GM18511 (cell line): ENCODE results near the gene GDAP2.
"Not testable (repeated sequence)": the region's sequence is repeated elsewhere in the genome, so short reads cannot be mapped to it uniquely, and the experiment has no call there.

Experiments
- ATAC-seq: cut with Tn5 transposase; IDR thresholded peaks from one replicate; pipeline ENCODE4 v1.9.1; 2021; ENCODE audit warnings: mild to moderate bottlenecking, moderate library complexity; ENCODE audit not compliant: unreplicated experiment

The GDAP2 gene

DNA sequence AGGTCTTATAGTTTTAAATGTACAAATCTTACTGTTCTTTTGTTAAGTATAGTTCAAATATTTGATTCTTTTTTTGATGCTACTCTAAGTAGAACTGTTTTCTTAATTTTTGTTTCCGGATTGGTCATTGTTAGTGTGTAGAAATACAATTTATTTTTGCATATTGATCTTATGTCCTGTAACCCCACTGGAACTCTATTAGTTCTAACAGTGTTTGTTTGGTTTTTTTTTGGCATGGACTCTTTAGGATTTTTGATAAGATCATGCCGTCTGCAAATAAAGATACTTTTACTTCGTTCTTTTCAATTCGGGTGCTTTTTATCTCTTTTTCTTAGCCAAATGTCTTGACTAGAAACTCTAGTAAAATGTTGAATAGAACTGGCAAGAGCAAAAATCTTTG is 26.5 kb downstream of the GDAP2 start:
- ATAC-seq: no peak

DNA sequence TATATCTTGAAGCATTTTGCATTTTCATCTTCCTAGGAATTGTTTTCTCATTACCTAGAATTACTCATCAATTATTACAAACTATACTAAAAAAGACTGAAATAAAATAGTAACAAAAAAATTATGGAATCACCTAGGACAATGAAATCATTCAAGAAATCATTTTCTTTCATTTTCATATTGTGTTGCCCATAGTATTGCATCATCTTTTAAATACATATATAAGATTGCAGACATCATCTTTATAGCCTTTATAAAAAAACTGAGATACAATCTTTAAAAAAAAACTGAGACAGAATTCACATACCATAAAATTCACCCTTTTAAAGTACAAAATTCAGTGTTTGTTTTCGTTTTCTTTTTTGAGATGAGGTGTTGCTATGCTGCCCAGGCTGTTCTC is 29.6 kb downstream of the GDAP2 start:
- no peak for ATAC-seq

DNA sequence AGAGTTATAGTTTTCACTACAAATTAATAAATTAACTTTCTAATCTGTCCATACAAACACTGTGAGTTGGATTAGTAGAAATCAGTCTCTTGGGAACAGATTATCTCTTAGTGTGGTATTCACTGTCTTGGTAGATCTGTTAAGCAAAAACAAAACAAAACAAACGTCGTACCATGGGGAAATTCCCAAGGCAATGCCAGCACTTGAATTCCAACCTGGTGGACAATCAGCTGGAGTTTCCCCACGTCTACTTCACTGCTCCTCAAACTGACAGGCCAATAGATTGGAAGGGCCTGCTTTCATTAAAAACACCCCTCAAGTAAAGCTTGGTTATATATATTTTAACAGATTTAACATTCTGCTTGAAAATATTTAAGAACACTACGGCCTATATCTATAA is 31.9 kb downstream of the GDAP2 start:
- no peak for ATAC-seq

DNA sequence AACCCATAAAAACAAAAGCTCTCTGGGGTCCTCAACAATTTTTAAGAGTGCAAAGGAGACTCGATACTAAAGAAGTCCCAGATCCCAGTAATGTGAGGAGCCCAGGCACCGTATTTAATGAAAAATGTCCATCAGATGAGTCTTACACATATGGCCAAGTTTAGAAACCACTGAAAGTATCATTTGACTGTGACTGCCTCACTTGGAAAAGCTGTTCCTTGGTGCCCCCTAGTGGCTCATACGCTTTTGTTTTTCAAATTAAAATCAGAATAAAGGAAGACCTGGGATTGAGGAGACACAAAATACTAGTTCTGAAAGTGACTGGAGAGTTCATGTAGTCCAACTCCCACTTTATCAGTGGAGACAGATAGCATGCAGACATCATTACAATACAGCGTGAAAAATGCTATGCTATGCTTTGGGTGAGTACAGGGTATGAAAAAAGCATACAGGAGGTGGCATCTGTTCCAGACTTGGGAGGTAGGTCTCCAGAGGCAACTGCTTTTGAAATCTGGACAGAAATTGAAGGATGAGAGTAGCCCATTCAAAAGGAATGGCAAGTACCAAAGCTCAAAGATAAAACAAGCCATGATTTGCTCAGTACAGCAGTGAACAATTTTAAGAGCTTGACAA is 33.8 kb downstream of the GDAP2 start:
- ATAC-seq: peak; percentile 91

DNA sequence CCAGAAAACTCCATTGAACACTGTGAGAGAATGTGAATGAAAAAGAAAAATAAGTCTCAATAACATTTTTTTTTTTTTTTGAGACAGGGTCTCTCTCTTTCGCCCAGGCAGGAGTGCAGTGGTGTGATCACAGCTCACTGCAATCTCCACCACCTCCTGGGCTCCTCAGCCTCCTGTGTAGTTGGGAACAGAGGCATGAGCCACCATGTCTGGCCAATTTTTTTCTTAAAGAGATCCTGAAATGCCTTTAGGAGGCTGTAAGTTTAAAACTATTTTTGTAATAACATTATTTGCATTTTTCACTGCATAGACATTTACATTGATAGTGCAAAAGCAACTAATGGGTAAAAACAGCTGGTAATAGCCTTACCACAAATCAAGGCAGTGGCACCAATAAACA is 35.3 kb downstream of the GDAP2 start:
- no peak for ATAC-seq

DNA sequence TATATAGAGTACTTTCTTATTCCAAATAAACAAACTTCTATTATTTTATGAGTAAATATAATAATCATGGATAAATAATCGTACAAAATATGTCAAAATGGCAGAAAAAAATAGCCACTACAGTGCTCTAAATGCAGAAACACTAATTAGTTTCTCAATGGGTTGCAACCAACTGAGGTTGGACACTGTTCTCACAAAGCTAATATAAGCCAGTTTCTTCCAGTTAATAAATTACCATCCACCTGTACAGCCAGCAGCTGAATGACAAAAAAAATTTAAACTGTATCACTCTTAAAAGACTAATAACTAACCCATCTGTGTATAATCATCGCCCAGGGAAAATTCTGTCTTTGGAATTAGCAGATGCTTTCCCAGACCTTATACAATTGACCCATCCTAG is 36.9 kb downstream of the GDAP2 start:
- ATAC-seq: no peak

DNA sequence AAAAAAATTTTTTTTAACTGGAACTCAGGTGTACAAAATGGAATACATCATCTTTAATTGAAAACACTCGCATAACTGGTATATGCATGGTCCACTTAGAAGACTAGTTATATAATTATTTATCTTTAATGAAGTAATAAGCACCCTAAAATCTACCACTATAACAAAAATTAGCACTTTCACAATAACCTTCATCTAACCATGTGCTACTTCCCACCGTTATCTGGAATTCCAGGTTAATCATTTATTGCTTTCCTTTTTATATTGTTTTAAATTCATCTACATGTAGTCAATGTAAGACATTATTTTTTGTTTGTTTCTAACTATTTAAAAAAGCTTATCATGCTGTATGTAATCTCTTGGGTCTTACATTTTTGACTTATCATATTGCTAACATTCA is 39.0 kb downstream of the GDAP2 start:
- ATAC-seq: no peak

DNA sequence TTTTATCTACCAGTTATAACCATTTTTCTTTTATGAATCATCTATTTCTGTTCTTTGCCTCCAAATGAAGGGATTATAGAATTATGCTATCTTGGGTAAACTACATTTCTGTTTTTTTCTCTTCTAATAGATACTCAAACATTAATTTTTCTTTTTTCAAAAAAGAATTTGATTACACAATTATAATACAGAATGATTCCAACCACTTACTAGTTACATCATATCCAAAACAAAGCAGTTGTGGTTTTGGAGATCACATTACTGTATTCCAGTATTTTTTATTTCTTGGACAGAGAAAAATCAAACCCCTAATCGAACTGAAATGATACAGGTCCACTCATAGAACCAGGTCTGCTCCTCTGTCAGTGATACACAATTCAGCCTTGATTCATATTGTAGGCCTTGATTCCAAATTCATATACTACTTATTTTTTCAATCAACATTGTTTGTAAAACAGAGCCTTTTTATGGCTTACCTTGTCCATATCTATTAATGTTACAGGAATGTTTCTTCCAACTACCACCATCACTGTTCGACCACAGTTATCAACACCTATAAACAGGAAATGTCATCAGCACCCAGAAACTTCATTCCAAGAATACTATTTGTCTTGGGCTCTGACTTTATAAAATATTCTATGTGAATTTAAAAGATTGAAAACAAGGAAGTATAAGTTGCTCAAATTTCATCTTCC is 43.2 kb downstream of the GDAP2 start:
- no peak for ATAC-seq

DNA sequence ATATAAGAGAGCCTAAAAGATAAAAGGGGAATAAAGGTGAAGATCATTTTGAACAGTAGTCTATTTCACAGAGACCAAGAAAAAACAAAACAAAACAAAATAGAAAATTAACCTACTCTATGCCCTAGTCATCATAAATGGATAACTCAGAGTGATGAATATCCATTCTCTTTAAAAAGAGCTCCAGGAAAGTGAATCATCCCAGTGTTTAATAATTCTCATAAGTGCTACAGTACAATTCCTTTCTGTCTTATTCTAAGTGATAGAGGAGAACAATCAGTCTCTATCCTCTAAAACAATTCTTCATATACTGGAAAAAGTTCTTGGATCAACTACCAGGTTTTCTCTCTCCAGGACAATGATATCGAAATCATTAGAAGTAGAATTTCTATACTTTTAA is 45.8 kb downstream of the GDAP2 start:
- ATAC-seq: no peak

DNA sequence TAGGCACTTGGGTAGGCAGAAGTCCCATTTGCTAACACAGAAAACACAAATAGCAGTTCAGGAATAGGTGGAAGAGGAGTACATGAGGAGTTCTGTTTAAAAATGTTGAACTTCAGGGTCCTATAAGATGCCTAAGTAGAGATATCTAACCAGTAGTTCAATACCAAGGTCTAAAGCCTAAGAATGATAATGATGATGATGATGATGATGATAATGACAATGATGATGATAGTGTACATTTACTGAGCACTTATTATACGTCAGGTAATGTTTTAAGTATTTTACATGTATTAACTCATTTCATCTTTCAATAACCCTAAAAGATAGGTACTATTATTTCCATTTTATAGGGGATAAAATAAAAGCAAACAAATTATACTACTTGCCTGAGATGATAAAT is 50.1 kb downstream of the GDAP2 start:
- ATAC-seq: no peak

DNA sequence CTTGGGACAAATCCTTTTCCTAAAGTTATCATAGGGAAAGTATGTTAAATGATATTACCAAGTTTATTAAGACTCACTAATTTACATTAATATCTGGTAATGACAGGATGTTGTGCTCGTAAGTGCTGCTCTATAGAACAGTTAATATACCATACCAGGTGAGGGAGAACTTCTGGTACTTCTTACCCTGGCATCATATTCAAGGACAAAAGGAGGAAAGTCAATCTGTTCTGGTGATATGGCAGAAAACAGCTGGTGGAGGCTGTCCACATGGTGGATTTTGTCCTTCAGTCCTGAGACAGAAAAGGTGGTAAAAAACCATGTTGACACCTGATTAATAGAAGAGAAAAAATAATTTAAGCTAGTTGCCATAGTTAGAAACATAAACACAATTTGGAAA is 51.6 kb downstream of the GDAP2 start:
- ATAC-seq: no peak

DNA sequence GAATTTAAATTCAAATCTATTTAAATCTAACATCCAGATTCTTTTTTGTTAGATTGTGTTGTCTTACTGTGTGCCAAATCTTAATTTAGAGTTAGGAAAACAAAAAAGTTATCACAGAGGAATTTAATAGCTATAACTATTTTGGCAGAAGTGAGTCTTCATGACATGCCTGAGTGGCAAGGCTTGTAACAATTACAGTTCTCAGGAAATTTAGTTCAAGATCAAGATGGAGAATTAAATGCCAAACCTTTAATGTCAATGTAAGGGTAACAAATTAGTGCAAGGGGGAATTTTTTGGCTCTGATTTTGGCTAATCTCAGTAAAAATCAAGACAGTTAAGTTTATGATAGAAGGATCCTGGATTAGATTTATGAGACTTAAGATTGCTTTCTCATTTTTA is 58.4 kb downstream of the GDAP2 start:
- ATAC-seq: no peak

DNA sequence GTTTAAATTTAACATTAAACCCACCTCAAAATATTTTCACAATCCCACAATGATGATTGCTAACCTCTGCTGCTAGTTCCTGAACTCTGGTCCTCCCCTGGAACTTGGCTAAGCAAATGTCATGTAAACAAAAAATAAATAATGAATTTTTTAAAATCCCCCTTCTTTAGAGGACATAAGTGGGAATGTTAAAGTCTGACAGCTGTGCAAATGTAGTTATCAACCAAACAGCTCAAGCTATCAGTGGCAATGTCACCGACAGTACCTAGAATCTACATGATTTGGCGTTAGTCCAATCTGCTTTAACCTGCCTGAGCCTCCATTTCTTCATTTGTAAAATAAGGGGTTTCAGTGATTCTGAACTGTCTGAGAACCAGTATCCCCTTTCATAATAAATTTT is 67.7 kb downstream of the GDAP2 start:
- ATAC-seq: no peak

DNA sequence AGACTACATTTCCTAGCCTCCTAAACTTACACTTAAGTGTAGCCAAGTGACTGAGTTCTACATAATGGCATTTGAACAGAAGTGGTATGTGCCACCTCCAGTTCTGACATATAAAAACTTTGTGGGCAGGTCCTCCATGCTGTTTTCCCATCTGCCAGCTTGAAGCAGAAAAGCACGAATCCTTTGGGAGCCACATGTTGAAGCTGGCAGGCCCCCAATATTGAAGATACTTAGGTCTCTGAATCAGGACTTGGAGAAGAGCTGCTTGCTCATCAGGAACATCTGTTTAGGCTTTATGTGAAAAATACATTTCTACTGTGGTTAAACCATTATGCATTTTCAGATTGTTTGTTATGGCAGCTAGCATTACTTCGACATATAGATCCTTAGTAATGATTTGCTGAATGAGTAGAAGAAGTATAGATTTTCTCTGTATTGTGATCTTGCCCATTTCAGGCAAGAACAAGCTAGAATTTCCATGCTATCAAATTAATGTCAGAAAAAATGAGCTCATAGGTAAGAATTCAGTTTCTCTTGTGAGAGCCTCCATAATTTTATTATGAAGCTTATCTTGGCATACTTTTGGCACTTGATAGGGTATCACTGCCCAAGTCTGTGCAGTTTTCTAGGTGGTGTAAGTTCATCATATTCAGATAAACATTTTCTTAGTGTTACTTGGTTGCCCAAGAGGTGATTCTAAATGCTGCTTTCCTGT is 68.4 kb downstream of the GDAP2 start:
- ATAC-seq: no peak

DNA sequence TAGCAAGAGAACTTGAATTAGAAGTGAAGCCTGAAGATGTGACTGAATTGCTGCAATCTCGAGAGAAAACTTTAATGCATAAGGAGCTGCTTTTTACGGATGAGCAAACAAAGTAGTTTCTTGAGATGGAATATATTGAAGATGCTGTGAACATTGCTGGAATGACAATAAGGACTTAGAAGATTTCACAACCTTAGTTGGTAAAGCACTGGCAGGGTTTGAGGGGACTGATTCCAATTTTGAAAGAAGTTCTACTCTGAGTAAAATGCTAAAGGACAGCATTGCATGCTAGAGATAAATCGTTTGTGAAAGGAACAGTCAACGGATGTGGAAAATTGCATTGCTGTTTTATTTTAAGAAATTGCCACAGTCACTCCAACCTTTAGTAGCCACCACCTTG is 69.5 kb downstream of the GDAP2 start:
- no peak for ATAC-seq

DNA sequence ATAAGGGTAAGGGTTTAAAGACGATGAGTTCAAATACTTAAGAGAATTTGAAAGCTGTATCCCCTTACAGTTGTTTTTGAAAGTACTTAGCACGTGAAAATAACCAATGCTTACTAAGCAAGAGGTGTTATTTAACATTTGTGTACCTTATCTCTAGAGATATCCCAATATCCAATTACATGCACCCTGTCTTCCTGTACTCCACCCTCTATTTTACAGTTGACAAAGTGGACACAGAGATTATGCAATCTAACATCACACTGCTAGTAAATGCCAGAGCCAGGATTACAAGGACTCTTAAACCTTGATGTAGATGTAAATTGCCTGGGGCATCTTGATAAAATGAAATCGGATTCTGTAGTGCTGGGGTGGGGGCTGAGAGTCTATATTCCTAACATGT is 72.0 kb downstream of the GDAP2 start:
- no peak for ATAC-seq

DNA sequence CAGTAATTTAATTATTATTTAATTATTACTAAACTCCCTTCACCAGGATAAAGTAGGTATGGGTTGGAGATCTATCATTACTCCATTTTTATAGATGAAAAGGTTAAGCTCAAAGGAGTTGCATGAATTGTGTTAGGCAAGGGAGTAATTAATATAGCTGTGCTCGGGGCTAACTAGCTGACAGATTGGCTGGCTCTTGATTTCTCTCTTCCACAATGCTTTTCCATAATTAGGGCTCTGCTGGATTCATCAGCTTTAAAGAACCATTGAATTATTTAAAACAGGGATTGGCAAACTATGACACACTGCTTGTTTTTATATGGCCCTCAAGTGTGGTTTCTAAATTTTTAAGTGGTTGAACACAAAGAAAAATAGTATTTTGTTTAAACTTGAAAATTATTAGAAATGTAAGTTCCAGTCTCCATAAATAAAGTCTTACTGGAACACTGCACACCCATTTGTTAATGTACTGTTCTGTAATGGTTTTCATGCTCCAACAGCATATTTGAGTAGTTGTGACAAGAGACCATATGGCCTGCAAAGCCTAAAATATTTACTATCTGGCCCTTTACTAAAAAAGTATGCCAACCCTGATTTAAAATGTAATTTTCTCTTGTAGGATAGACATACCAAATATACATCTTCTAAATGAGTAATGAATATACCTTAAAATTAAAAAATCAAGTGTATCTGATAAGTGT is 76.4 kb downstream of the GDAP2 start:
- no peak for ATAC-seq

DNA sequence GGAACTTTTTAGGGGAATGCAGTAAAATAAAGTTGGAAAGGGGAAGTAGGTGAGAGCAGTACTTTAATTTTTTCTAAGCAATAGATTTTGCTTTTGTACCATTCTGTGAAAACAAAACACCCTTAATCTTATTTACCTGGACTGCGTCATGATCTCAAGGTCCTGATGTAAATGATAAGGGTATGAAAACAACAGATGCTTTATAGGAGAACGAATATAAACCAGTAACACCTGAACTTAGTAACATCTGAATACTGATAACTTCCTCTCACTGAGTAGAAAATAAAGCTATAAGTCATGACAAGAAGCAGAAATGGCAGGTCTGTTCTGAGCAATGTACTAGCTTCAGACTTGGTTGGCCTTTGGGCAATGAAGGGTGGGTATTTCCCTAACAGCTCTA is 77.7 kb downstream of the GDAP2 start:
- ATAC-seq: no peak

DNA sequence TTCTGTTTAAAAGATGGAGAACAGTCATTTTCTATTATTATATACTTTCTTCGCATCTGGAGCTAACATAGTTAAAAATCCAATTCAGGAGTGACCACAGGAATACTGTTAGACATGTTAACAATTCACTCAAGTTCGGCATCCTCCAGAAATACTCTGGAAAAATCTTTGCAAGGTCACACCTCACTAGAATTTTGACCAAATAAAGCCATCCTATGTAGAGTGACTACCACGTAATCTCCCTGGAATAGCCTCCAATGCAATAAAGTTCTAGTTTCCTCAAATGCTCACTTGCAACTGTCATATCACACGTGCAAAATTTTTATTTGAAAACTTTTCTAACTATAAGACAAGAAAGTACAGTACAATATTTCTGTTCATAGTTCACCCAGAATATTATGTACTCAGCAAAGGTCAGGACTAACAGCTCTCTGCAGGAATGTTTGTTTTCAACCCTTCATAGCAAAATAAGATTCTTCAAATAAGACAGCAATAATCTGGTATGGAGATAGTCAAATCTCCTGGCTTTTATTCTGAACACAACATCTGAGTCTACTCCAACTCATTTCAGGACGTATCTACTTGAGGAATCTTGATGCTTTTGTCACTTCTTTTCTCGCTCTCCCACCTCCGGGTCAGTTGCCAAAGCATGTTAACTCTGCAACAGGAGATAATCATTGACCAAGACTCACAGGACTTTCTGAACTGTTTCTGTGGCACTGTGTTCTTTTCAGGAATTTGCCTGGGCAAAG is 82.6 kb downstream of the GDAP2 start:
- no peak for ATAC-seq

DNA sequence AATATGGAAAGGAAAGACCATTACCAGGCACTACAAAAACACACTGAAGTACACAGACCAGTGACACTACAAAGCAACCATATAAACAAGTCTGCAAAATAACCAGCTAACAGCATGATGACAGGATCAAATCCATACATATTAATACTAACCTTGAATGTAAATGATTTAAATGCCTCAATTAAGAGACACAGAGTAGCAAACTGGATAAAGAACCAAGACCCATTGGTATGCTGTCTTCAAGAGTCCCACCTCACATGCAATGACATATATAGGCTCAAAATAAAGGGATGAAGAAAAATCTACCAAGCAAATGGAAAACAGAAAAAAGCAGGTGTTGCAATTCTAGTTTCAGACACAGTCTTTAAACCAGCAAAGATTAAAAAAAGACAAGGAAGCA is 84.9 kb downstream of the GDAP2 start:
- not testable (repeated sequence) for ATAC-seq

DNA sequence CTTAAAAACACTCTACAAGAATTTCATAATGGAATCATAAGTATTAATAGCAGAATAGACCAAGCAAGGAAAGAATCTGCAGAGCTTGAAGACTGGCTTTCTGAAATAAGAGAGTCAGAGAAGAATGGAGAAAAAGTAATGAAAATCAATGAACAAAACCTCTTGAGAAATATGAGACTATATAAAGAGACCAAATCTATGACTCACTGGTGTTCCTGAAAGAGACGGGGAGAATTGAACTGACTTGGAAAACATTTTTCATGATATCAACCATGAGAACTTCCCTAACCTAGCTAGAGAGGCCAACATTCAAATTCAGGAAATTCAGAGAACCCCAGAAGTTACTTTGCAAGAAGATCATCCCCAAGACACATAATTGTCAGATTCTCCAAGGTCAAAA is 85.6 kb downstream of the GDAP2 start:
- ATAC-seq: no peak
